ENCODE data around the gene FHIT. TPM values are rescaled to one million over a fixed set of nuclear protein-coding genes. Genes with fewer than 3 reads are reported as not detected.

Gene FHIT
- total RNA-seq, 1 donor from 2014 or later, result 16.1 TPM

- no peaks in the 10 kb centered on the region for H3K36me3 Mint-ChIP-seq (ENCODE audit: insufficient read depth)
- TF ChIP-seq CTCF (IDR thresholded peaks at IDR 0.05; ENCODE audit: unreplicated experiment), result no peak
- H3K27me3 Mint-ChIP-seq, result no peaks in the 10 kb centered on the region
- H3K27ac Mint-ChIP-seq, result no peak overlapping the region
- no peak for DNase-seq (ENCODE audit: low spot score, unreplicated experiment)
- H3K4me3 Mint-ChIP-seq (ENCODE audit: low read depth), result no peak overlapping the region
- no peaks in the 10 kb centered on the region for H3K9me3 Mint-ChIP-seq (ENCODE audit: low read depth)
- H3K4me1 Mint-ChIP-seq (ENCODE audit: low read depth), result peaks cover 3% of the 10 kb centered on the region
These were observed 1091.0 kb downstream of the FHIT start for GRCh38 chr3:60160111-60160821.

- Mint-ChIP-seq H3K36me3 (ENCODE audit: insufficient read depth) (no peaks in the 10 kb centered on the region), H3K9me3 (ENCODE audit: low read depth) (no peaks in the 10 kb centered on the region), H3K27me3 (no peaks in the 10 kb centered on the region), H3K4me3 (ENCODE audit: low read depth) (no peak overlapping the region), H3K4me1 (ENCODE audit: low read depth) (peaks cover 3% of the 10 kb centered on the region), H3K27ac (no peak overlapping the region)
- no peak for DNase-seq (ENCODE audit: low spot score, unreplicated experiment)
- no peak for TF ChIP-seq CTCF (IDR thresholded peaks at IDR 0.05; ENCODE audit: unreplicated experiment)
These were observed 1093.2 kb downstream of the FHIT start for GRCh38 chr3:60158035-60158434.

GRCh38 chr3:60154011-60154410 lies 1097.2 kb downstream of the FHIT start:
- Mint-ChIP-seq H3K4me3 (ENCODE audit: low read depth) (no peak overlapping the region), H3K4me1 (ENCODE audit: low read depth) (no peaks in the 10 kb centered on the region), H3K9me3 (ENCODE audit: low read depth) (no peaks in the 10 kb centered on the region), H3K27ac (no peak overlapping the region), H3K27me3 (no peaks in the 10 kb centered on the region), H3K36me3 (ENCODE audit: insufficient read depth) (no peaks in the 10 kb centered on the region)
- TF ChIP-seq CTCF (IDR thresholded peaks at IDR 0.05; ENCODE audit: unreplicated experiment), result no peak
- no peak for DNase-seq (ENCODE audit: low spot score, unreplicated experiment)

- Mint-ChIP-seq H3K9me3 (ENCODE audit: low read depth) (no peaks in the 10 kb centered on the region), H3K36me3 (ENCODE audit: insufficient read depth) (no peaks in the 10 kb centered on the region), H3K27ac (no peak overlapping the region), H3K4me3 (ENCODE audit: low read depth) (no peak overlapping the region), H3K27me3 (no peaks in the 10 kb centered on the region), H3K4me1 (ENCODE audit: low read depth) (no peaks in the 10 kb centered on the region)
- no peak for TF ChIP-seq CTCF (IDR thresholded peaks at IDR 0.05; ENCODE audit: unreplicated experiment)
- DNase-seq (ENCODE audit: low spot score, unreplicated experiment), result no peak
These were observed 1097.8 kb downstream of the FHIT start for GRCh38 chr3:60153221-60153999.

GRCh38 chr3:60149501-60149900 lies 1101.8 kb downstream of the FHIT start:
- Mint-ChIP-seq H3K27me3 (no peaks in the 10 kb centered on the region), H3K36me3 (ENCODE audit: insufficient read depth) (no peaks in the 10 kb centered on the region), H3K9me3 (ENCODE audit: low read depth) (no peaks in the 10 kb centered on the region), H3K27ac (no peak overlapping the region), H3K4me1 (ENCODE audit: low read depth) (peaks cover 1% of the 10 kb centered on the region), H3K4me3 (ENCODE audit: low read depth) (no peak overlapping the region)
- no peak for DNase-seq (ENCODE audit: low spot score, unreplicated experiment)
- no peak for TF ChIP-seq CTCF (IDR thresholded peaks at IDR 0.05; ENCODE audit: unreplicated experiment)
